HG03139 (cell line): ENCODE data around the gene ATP10B.

Experiments used
- ATAC-seq: cut with Tn5 transposase; IDR thresholded peaks from one replicate; pipeline ENCODE4 v1.9.1; 2021; ENCODE audit not compliant: unreplicated experiment

The ATP10B gene

GRCh38 chr5:160567031-160567705 lies 284.8 kb downstream of the ATP10B start:
- no peak for ATAC-seq

GRCh38 chr5:160565376-160565775 lies 286.6 kb downstream of the ATP10B start:
- no peak for ATAC-seq

- no peak for ATAC-seq
These were observed 295.2 kb downstream of the ATP10B start for GRCh38 chr5:160556846-160557245.

GRCh38 chr5:160555971-160556631 lies 295.9 kb downstream of the ATP10B start:
- no peak for ATAC-seq

- ATAC-seq: no peak
These were observed 296.4 kb downstream of the ATP10B start for GRCh38 chr5:160555581-160555970.

GRCh38 chr5:160550075-160550474 lies 301.9 kb downstream of the ATP10B start:
- ATAC-seq: no peak

GRCh38 chr5:160548949-160549645 lies 302.9 kb downstream of the ATP10B start:
- no peak for ATAC-seq

- ATAC-seq: no peak
These were observed 304.1 kb downstream of the ATP10B start for GRCh38 chr5:160547872-160548271.

- no peak for ATAC-seq
These were observed 304.9 kb downstream of the ATP10B start for GRCh38 chr5:160547061-160547460.

- no peak for ATAC-seq
These were observed 306.2 kb downstream of the ATP10B start for GRCh38 chr5:160545832-160546231.

- ATAC-seq: no peak
These were observed 308.6 kb downstream of the ATP10B start for GRCh38 chr5:160543395-160543794.

- no peak for ATAC-seq
These were observed 309.2 kb downstream of the ATP10B start for GRCh38 chr5:160542840-160543239.

GRCh38 chr5:160542281-160542680 lies 309.7 kb downstream of the ATP10B start:
- ATAC-seq: no peak

- no peak for ATAC-seq
These were observed 312.6 kb downstream of the ATP10B start for GRCh38 chr5:160539431-160539830.

- no peak for ATAC-seq
These were observed 314.1 kb downstream of the ATP10B start for GRCh38 chr5:160537940-160538339.

- no peak for ATAC-seq
These were observed 314.9 kb downstream of the ATP10B start for GRCh38 chr5:160537116-160537515.

GRCh38 chr5:160534914-160535313 lies 317.1 kb downstream of the ATP10B start:
- no peak for ATAC-seq

- ATAC-seq: no peak
These were observed 317.9 kb downstream of the ATP10B start for GRCh38 chr5:160534125-160534524.

GRCh38 chr5:160525471-160526261 lies 326.3 kb downstream of the ATP10B start:
- no peak for ATAC-seq

GRCh38 chr5:160524827-160525226 lies 327.2 kb downstream of the ATP10B start:
- ATAC-seq: no peak

- ATAC-seq: no peak
These were observed 328.4 kb downstream of the ATP10B start for GRCh38 chr5:160523502-160524163.
